HG02884 (cell line): ENCODE results near the gene PRKAR2A.

ENCODE experiments used
- ATAC-seq: cut with Tn5 transposase; IDR thresholded peaks from one replicate; pipeline ENCODE4 v1.9.1; 2021; ENCODE audit warnings: mild to moderate bottlenecking, moderate library complexity; ENCODE audit not compliant: unreplicated experiment

The PRKAR2A gene

DNA sequence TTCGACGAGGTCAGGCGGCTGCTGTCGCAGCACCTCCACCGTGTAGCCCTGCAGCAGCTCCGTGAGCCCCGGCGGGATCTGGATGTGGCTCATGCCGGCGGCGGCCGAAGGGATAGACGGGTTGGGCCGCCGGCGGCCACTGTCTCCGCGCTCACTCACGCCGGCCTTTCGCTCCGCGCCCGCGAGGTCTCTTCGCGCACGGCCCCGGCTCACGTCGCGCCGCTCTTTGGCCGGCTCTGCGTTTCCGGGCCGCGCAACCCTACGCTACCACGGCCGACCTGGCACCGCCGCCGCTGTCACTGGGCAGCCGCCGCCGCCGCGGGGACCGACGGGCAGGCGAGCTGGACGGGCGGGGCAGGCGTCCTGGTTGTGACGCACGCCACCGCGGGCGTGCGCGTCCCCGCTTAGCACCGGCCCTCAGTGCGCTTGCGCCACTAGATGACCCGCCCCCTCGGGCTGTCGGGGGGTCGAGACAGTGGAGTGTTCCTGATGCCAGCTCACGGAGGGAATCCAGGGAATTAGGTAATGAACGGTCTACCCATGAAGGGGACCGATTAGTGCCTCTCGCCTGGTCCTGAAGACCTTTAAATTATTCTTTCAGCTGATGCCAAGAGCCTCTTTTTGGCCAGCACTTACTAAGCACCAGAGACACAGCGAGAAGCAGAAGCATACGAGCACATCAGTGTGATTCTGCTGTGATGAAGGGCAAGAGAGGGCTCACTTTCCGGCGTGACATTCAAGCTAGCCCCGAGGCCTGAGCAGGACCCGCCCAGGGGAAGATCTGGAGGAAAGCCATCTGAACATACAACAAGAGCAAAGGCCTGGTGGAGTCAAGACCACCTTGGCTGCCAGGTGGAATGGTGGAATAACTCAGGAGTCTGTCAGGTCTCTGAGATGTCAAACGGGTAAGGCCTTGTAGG lies at the start of gene PRKAR2A:
Gene PRKAR2A (minus strand): TSS at position 371 of the 920 bp plus-strand sequence. CDS start 278 bp downstream, at position 93.
- ATAC-seq = peak; percentile 70

DNA sequence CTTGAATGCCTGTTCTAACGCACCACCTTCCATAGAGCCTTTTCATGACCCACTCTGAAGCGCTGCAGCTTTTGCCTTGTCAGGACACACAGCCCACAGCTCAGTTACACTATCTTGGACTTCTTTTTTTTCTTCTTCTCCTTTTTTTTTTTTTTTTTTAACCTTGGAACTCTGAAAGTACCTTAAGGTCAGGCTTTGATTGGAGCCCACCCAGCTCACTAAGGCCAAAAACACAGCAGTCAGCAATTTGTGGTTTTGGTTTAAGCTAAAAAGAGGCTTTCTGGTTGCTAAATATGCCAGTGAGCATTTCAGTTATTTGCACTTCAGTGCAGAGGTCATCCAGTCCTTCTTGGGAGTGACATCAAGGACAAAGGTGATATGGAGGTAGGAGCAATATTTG lies 49.3 kb upstream of the PRKAR2A start:
- no peak for ATAC-seq

DNA sequence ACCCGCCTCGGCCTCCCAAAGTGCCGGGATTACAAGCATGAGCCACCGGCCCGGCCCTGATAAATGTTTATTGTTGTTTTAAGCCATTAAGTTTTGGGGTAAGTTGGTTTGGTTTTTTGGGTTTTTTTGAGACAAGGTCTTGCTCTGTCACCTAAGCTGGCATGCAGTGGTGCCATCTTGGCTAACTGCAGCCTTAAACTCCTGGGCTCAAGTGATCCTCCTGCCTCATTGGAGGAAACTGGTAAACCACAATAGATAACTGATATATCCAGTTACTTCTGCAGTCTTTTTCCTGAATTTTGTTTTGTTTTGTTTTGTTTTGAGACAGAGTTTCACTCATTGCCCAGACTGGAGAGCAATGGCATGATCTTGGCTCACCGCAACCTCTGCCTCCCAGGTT lies 46.8 kb upstream of the PRKAR2A start:
- ATAC-seq = no peak

DNA sequence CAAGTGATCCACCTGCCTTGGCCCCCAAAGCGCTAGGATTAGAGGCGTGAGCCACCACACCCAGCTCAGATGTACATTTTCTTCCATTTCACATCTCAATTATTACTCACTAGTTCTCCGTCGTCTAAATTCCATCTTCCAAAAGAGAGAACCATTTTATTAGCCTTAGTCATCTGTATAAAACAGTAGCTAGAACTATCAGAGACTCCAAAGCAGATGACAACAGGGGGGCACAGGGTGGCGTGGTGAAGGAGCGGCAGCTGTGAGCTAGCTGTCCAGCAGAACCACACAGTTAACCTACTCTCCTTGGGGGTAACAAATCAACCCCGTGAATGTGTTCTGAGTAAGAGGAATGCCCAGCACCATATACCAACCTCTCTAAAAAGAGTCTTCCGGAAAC lies 43.9 kb upstream of the PRKAR2A start:
- no peak for ATAC-seq

DNA sequence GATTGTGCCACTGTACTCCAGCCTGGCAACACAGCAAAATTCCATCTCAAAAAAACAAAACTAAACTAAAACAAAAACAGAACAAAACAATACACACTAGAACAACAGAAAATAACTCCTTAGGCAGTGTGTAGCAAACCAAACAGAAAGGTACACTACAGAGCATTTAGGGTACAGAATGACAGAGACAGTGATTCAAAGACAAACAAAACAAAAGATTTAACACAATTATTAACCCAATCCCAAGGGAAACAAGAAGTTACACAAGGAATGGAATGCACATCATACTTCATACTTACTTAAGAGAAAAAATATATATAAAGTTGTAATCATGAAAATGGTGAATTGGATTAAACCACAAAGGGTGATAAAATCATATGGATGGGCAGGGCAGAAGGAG lies 38.1 kb upstream of the PRKAR2A start:
- no peak for ATAC-seq

DNA sequence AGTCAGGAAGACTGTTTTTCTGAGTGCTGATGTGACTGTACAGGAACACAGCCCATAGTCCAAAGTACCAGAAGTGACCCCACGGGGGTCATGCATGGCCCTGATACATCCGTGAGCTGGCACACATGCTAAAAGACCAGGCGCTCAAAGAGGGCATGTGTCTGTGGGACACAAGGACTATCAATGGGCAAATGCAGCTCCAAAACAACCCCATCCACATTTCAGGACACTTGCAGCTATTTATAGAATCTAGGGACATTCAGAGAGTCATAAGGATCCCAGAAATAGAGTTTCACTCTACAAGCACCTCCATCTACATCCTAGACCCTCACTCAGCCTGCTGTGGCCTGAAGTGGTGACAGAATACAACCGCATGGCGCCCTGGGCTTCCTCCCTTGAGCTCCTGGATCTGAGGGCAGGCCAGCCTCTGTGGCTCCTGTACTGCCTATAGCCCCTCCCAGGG lies 34.0 kb upstream of the PRKAR2A start:
- ATAC-seq = no peak

DNA sequence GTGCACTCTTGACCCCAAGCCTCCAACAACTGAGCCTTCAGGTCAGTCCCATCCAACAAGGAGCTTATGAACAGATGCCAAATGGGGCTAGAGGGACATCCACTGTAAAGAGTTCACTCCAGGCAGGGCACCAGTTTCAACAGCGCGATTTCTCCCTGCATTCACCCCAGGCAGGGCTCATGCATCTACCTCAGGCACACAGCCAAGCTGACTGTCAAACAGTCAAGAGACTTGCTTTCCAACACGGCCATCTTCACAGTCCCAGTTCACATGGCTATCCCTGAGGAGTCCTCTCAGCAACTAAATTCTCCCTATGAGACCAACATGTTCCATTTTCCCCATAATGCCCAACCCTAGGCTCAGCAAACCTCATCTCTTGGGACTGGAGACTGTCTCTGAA lies 33.3 kb upstream of the PRKAR2A start:
- ATAC-seq = no peak

DNA sequence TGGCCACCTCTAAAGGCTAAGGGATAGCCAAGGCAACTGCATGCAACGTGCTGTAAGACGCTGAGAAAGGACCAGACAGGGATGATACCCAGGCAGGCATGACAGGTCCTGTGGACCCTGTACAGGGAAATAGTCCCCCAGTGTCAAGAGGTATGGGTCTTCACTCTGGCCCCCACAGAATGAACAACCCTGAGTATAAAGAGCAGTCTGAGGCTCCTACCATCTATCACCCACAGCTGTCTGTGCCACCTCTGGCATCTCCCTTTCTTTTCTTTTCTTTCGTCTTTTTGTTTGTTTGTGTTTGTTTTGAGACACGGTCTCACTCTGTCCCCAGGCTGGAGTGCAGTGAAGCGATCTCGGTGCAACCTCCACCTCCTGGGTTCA lies 32.3 kb upstream of the PRKAR2A start:
- no peak for ATAC-seq

DNA sequence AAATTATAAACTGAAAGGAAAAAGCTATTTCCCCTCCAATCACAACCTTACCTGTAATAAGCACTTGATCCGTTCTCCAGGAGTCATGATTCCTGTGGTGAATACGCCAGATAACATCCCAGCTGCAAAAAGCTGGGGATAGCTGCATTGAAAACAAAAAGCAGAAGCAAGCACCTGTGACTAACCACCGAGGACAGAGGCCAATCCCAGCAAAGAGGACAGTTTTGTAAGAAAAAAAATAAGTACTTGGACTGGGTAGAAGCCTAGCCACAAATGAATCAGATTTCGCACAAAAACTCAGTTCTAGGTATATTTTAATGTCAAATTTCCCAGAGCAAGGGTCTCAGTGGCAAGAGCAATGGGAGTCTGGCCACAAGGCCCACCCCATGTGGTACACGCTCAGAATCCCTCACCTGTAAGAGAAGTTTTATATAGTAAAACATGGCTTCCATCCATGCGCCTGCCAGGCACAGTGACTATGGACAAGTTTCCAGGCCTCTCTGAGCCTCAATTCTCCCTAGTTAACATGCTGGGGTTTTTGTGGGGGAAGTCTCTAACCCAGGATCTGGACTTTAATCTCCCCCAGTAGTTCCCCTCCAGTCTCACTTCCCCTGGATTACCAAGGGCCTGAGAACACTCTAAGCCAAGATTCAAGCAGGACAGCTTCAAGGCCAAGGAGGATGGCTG lies 31.8 kb upstream of the PRKAR2A start:
- no peak for ATAC-seq

DNA sequence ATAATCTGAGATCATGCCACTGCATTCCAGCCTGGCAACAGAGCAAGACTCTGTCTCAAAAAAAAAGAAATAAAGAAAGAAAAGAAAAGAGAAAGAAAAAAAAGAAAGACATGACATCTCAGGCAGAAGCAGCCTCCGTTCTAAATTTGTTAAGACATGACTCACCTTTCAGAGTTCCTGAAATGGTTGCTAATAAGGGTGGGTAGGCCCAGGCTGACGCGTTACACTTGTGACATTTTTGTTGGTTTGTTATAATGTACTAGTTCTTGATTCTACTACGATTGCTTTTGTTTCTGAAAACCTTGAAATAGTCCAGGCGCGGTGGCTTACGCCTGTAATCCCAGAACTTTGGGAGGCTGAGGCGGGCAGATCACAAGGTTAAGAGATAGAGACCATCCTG lies 30.0 kb upstream of the PRKAR2A start:
- no peak for ATAC-seq

DNA sequence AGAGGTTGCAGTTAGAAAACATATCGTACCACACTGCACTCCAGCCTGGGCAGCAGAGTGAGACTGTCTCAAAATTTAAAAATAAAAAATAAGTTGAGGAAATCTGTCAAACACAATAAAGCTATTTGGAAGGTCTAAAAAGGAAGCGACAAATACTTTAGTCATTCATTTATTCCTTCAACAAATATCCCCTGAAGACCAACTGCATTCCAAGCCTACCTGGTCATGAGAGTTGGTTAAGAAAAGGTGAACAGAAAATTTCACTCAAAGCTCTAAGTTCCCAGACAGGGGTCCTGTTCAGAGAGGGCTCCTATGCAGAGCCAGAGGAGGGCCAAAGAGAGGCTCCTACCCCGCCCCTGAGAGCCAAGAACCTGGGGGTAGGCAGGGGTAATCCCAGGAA lies 15.4 kb upstream of the PRKAR2A start:
- ATAC-seq = no peak

DNA sequence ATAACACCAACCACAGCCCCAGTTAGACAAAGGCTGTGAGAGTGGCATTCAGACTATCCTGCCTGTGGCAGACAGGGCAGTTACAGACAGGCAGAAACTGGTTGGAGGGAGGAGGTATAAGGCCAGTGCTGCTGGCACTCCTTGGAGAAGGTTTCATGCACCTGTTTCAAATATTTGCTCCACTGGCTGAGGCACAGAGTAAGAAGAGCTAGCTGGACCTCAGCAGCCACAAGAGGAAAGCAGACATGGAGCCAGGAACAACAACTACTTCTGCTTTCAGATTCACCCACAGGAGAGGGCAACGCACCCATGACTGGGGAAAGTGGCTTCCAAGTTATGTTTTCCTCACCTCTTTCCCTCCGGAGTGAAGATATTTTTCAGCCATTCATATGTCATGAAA lies 11.5 kb upstream of the PRKAR2A start:
- no peak for ATAC-seq

DNA sequence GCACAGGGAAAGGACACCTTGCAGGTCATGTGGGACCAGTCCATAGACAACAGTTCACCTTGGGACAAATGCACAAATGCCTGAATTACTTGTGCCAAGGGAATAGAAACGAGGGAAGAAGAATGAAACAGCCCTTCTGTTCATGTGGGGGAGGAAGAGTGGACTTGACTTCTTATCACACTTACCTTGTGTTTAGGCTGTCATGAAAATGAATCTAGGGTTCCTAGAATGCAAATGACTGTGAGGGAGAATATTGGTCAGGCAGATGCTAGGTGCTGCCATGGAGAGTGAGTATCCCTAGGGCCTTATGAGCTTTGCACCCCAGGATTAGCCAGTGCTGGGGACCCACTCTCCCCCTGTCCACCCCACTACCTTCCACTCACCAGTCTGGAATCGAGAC lies 11.0 kb upstream of the PRKAR2A start:
- ATAC-seq = no peak

DNA sequence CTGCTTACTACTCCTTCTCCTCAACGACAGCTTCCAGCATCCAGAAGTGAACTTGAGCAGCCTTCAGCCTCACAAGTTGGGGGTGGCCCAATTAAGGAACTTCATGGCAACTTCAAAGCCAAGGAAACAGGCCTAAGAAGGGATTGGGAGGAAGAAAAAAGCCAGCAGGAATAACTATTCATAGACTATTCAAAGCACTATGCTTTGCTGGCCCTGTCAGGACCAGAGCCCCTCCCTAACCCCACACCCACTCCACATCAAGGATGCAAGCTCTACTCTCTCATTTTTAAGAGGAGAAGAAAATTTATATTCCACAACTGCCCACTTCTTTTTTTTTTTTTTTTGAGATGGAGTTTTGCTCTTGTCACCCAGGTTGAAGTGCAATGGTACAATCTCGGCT lies 10.0 kb upstream of the PRKAR2A start:
- ATAC-seq = no peak

DNA sequence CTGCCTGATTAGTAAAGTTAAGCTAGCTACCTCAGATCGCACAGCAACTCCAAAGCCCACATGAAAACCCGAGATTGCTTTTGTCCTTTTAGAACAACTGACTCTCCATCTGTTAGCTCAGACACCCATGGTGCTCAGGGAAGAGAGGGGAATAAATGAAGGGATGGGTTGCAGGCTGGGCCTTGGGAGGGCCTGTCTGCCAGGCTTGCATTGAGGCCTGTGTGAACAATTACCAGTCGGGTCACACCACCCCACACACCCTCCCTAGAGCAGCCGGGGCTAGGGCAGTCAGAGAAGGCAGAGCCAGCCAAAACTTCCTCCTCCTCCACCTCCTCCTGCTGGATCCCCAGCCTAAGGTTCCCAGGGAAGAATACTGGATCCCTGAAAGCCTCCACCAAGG lies 8.8 kb upstream of the PRKAR2A start:
- ATAC-seq = no peak

DNA sequence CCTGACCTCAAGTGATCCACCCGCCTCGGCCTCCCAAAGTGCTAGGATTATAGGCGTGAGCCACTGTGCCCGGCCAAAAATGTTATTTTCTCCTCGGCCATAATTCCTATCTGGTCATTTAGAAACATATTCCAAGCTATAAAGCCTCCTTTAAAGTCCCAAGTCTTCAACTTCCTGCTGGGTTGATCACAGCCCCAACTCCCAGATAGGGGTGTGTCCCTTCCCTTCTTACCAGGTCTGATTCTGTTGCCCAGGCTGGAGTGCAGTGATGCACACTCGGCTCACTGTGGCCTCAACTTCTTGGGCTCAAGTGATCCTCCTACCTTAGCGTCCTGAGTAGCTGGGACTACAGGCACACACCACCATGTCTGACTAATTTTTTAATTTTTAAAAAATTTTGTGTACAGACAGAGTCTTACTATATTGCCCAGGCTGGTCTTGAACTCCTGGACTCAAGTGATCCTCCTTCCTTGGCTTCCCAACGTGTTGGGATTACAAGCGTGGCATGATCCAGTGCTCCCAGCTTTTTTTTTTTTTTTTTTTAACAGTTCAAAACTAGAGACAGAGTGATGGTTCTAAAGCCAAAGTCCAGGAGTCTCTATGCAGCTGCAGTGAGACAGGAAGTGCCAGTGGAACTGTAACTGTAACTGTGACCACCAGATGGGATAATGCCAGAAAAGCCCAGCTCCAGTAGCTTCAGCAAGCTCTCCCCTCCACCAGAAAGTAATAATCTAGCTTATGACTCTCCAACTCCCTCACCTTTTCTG lies 8.2 kb upstream of the PRKAR2A start:
- no peak for ATAC-seq

DNA sequence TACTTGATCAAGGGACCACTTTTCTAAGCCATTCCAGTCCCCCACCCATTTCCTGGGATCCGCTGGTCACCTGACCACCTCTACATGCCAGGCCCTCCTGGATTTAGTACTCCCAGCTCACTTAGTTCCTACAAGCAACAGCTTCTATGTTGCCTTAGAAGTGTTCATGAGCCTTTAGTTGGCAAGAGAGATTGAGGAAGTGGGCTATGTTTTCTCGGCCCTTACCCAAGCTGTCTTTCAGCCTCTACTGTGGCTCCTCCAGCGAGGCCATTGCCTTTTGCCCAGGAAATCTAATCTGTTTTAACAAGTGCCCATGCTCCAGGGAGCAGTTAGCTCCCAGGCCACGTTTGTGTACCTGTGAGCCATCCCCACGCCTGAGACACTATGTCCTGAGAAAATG lies 4.5 kb upstream of the PRKAR2A start:
- ATAC-seq = no peak

DNA sequence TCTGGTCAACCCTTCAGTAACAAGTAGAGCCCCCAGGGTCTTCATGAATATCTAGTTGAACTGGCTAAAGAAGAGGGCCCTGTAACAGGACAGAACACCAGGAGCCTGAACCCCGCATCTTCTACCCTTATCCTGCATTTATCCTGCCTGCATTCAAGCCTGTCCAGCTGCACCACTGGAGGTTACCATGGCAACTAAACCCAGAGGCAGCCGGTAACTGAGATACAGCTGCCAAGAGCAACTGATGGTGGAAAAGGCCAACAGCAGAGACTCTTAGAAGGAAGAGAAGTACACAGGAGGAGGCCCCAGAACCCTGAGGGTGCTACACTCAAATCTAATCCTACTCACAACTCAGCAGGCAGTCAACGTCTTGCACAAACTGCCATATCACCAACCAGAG lies 3.7 kb upstream of the PRKAR2A start:
- no peak for ATAC-seq

DNA sequence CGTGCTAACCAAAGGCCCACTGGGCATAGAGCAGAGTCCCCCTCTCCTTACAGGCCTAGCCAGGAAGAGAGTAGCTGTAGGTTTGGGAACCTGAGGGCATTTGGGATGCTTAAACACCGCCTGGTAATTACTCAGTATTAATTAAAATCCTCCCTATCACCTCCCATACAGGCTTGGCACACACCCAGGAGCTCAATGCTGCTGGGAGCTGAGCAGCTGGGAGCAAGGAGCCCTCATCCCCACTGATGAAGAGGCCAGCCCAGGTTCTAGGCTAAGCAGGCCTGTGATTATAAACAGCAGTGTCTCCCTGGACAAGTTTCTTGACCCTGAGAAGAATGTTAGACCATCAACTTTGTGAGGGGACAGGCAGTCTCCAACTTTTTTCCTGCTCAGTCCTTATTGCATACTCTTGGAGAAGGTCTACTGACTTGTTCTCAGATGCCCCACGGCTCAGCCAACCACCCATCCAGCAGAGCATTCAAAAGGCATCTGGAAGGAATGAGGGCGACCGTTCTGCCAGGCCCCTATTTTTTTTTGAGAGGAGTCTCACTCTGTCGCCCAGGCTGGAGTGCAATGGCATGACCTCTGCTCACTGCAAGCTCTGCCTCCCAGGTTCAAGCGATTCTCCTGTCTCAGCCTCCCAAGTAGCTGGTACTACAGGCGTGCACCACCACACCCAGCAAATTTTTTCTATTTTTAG lies 1.3 kb upstream of the PRKAR2A start:
- ATAC-seq = no peak

DNA sequence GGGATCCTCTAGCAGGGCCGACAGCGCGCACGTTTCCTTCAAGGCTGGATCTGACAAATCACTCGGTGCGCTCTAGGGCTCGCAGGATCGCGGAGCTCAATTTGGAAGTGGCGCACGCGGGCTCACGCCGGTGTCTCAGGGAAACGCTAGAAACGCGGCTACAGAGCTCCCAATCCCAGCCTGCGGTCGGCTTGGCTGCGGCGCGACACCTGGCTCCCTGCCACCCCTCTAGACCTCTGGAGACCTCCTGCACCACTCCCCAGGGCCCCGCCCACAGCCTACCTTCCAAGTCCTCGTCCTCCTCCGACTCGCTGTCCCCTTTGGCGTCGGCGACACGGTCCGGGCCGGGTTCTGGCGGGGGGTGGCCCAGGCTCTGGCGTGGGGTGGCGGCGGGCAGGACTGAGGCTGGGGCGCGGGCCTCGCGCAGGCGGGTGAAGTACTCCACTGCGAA lies 596 bp downstream of the PRKAR2A start:
- peak; percentile 40 for ATAC-seq

DNA sequence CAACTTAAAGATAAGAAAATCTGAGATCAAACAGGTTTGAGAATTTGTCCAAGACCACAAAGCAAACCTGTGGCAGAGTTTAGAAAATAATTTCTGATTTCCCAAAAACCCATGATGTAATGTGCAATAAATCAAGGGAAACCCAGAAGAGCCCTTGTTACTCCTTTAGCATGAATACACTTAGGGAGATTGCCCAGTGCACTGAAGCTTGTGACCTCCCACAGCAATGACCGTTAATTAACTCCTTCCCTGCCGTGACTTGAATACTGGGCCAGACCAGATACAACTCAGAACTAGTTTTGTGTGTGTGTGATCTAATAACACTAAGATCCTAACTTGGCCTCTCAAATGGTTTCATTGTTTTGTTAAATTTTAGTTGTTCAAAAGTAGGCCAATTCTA lies 2.5 kb downstream of the PRKAR2A start:
- ATAC-seq = no peak
